Measurements from ENCODE around the gene NHEJ1. TPM values are rescaled to one million over a fixed set of nuclear protein-coding genes. Genes with fewer than 3 reads are reported as not detected.

Gene NHEJ1
- total and polyA plus RNA-seq, 2 of the 13 experiments (the other 11 are each of a cell fraction or from before 2014, with no cell fraction given) = 30.0 to 30.7 TPM

DNA sequence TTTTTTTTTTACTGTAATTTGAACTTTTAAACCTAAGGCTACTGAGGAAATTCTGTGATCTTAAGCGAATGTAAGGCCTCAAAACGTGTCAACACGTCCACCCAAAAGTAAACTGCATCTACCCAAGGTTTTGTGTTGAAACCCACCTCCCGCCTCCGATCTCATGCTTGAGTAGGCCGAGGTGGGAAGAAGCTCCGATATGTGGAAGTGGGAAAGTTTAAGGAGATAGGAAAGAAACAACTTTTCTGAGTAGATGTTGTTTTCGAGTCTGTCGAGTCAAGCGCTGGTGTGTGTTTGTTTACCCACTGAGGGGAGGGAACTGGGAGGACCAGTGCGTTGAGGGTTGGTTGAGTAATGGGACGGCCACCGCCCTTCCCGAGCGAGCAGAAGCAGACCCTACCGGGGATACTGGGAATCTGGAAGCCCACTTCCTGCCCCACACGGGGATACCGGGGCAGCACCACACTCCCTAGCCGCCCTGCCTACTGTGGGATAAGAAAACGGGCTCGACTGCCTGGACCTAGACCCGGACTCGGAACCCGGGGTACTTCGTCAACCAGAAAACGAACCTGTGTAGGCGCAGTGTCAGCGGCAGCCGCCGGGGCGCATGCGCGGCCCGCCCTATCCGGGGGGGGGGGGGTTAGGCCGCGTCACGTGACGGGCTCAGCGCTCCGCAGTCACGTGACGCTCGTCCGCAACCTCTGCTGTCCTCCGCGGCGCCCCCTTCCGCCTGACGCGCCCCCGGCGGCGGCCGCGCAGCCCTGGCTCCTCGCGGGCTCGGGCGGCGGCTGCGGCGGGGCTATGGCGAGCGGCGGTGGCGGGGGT, 17.1 kb upstream of the NHEJ1 start, which contains the start of gene RETREG2 (continued):
- TF ChIP-seq REXO4 (CRISPR knock-in tag; IDR thresholded peaks at IDR 0.05; ENCODE audit: borderline replicate concordance) (0 out of 2 replicates have a peak, but pooled peaks have one; percentile 47), SNRNP70 (IDR thresholded peaks at IDR 0.05; ENCODE audit: low read depth, low read length) (no peak), ZNF33A (CRISPR knock-in tag; IDR thresholded peaks at IDR 0.05; ENCODE audit: borderline replicate concordance) (no peak), HDAC2 (CRISPR knock-in tag; IDR thresholded peaks at IDR 0.05) (peak; percentile 31; the same call in 1 of the 2 replicates), RELA (CRISPR knock-in tag; IDR thresholded peaks at IDR 0.05) (no peak), HHEX (CRISPR knock-in tag; IDR thresholded peaks at IDR 0.05) (no peak), NCOA5 (CRISPR knock-in tag; IDR thresholded peaks at IDR 0.05) (no peak), THYN1 (CRISPR knock-in tag; IDR thresholded peaks at IDR 0.05; ENCODE audit: borderline replicate concordance, low read depth) (no peak), ZNF777 (CRISPR knock-in tag; IDR thresholded peaks at IDR 0.05) (no peak), CREB1 (IDR thresholded peaks at IDR 0.05) (peak; percentile 89), CREB1 (CRISPR knock-in tag; IDR thresholded peaks at IDR 0.05) (no peak), SRY (CRISPR knock-in tag; IDR thresholded peaks at IDR 0.05) (peak; percentile 48; the same call in 1 of the 2 replicates), ZNF12 (CRISPR knock-in tag; IDR thresholded peaks at IDR 0.05) (0 out of 2 replicates have a peak, but pooled peaks have one; percentile 54), LCORL (IDR thresholded peaks at IDR 0.05) (no peak), LCORL (CRISPR knock-in tag; IDR thresholded peaks at IDR 0.05) (peak; percentile 86), ZNF136 (CRISPR knock-in tag; IDR thresholded peaks at IDR 0.05; ENCODE audit: low read depth) (0 out of 2 replicates have a peak, but pooled peaks have one; percentile 32), ZNF263 (CRISPR knock-in tag; IDR thresholded peaks at IDR 0.05) (peak; percentile 81)
- TF ChIP-seq, protein P1, sequence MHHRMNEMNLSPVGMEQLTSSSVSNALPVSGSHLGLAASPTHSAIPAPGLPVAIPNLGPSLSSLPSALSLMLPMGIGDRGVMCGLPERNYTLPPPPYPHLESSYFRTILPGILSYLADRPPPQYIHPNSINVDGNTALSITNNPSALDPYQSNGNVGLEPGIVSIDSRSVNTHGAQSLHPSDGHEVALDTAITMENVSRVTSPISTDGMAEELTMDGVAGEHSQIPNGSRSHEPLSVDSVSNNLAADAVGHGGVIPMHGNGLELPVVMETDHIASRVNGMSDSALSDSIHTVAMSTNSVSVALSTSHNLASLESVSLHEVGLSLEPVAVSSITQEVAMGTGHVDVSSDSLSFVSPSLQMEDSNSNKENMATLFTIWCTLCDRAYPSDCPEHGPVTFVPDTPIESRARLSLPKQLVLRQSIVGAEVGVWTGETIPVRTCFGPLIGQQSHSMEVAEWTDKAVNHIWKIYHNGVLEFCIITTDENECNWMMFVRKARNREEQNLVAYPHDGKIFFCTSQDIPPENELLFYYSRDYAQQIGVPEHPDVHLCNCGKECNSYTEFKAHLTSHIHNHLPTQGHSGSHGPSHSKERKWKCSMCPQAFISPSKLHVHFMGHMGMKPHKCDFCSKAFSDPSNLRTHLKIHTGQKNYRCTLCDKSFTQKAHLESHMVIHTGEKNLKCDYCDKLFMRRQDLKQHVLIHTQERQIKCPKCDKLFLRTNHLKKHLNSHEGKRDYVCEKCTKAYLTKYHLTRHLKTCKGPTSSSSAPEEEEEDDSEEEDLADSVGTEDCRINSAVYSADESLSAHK (CRISPR knock-in tag; IDR thresholded peaks at IDR 0.05; ENCODE audit: borderline replicate concordance) = no peak
- TF ChIP-seq, protein P2, sequence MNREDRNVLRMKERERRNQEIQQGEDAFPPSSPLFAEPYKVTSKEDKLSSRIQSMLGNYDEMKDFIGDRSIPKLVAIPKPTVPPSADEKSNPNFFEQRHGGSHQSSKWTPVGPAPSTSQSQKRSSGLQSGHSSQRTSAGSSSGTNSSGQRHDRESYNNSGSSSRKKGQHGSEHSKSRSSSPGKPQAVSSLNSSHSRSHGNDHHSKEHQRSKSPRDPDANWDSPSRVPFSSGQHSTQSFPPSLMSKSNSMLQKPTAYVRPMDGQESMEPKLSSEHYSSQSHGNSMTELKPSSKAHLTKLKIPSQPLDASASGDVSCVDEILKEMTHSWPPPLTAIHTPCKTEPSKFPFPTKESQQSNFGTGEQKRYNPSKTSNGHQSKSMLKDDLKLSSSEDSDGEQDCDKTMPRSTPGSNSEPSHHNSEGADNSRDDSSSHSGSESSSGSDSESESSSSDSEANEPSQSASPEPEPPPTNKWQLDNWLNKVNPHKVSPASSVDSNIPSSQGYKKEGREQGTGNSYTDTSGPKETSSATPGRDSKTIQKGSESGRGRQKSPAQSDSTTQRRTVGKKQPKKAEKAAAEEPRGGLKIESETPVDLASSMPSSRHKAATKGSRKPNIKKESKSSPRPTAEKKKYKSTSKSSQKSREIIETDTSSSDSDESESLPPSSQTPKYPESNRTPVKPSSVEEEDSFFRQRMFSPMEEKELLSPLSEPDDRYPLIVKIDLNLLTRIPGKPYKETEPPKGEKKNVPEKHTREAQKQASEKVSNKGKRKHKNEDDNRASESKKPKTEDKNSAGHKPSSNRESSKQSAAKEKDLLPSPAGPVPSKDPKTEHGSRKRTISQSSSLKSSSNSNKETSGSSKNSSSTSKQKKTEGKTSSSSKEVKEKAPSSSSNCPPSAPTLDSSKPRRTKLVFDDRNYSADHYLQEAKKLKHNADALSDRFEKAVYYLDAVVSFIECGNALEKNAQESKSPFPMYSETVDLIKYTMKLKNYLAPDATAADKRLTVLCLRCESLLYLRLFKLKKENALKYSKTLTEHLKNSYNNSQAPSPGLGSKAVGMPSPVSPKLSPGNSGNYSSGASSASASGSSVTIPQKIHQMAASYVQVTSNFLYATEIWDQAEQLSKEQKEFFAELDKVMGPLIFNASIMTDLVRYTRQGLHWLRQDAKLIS (CRISPR knock-in tag; IDR thresholded peaks at IDR 0.05) = no peak
- TF ChIP-seq, protein P3, sequence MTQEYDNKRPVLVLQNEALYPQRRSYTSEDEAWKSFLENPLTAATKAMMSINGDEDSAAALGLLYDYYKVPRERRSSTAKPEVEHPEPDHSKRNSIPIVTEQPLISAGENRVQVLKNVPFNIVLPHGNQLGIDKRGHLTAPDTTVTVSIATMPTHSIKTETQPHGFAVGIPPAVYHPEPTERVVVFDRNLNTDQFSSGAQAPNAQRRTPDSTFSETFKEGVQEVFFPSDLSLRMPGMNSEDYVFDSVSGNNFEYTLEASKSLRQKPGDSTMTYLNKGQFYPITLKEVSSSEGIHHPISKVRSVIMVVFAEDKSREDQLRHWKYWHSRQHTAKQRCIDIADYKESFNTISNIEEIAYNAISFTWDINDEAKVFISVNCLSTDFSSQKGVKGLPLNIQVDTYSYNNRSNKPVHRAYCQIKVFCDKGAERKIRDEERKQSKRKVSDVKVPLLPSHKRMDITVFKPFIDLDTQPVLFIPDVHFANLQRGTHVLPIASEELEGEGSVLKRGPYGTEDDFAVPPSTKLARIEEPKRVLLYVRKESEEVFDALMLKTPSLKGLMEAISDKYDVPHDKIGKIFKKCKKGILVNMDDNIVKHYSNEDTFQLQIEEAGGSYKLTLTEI (CRISPR knock-in tag; conservative IDR thresholded peaks at IDR 0.05) = no peak
- TF ChIP-seq, protein P4, sequence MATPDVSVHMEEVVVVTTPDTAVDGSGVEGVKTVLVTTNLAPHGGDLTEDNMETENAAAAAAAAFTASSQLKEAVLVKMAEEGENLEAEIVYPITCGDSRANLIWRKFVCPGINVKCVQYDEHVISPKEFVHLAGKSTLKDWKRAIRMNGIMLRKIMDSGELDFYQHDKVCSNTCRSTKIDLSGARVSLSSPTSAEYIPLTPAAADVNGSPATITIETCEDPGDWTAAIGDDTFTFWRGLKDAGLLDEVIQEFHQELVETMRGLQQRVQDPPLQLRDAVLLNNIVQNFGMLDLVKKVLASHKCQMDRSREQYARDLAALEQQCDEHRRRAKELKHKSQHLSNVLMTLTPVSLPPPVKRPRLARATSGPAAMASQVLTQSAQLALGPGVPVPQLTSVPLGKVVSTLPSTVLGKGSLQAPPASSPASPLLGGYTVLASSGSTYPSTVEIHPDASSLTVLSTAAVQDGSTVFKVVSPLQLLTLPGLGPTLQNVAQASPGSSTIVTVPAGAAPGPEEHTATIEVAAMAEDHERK (CRISPR knock-in tag; IDR thresholded peaks at IDR 0.05; ENCODE audit: low read depth) = no peak

Data from HepG2 (cell line).